ENCODE measurements around the gene SRSF9.
A peak's percentile ranks its signal among the peaks of the same experiment; 100 is the strongest.
"Not testable (repeated sequence)": the region's sequence is repeated elsewhere in the genome, so short reads cannot be mapped to it uniquely, and the experiment has no call there.

Gene SRSF9, protein sequence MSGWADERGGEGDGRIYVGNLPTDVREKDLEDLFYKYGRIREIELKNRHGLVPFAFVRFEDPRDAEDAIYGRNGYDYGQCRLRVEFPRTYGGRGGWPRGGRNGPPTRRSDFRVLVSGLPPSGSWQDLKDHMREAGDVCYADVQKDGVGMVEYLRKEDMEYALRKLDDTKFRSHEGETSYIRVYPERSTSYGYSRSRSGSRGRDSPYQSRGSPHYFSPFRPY

GRCh38 chr12:120469450-120470149 lies at the start of gene SRSF9:
SRSF9 (minus strand) TSS chr12:120469748; CDS start chr12:120469609, 139 bp downstream.
- DNase-seq (ENCODE audit: low read depth in 2 of 2), result peak; percentile 95

DNA sequence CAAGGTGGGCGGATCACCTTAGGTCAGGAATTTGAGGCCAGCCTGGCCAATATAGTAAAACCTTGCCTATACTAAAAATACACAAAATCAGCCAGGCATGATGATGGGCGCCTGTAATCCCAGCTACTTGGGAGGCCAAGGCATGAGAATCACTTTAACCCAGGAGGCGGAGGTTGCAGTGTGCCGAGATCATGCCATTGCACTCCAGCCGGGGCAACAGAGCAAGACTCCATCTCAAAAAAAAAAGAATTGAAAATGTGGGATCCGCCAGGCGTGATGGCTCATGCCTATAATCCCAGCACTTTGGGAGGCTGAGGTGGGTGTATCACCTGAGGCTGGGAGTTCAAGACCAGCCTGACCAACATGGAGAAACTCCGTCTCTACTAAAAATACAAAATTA lies 49.8 kb upstream of the SRSF9 start:
- DNase-seq (ENCODE audit: low read depth in 2 of 2), result not testable (repeated sequence)

GRCh38 chr12:120515496-120515895 lies 45.9 kb upstream of the SRSF9 start:
- DNase-seq (ENCODE audit: low read depth in 2 of 2), result no peak

DNA sequence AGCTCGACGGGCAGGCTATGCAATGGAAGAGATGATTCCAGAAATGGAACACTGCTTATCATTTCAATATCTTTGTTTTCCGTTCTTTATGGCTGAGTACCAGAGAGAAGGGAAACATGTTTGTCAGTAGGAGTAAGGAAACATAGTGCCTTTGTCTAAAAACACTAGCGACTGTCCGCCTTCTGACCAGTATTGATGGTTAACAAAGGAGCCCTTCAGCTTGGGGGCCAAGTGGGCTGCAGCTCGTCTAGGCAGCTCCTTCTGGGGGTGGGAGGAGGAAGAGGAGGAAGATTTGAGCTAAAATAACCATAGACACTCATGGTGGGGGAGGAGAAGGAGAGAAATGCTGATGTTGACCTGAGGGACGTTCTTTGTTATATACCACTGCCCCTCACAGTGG lies 44.5 kb upstream of the SRSF9 start:
- no peak for DNase-seq (ENCODE audit: low read depth in 2 of 2)

DNA sequence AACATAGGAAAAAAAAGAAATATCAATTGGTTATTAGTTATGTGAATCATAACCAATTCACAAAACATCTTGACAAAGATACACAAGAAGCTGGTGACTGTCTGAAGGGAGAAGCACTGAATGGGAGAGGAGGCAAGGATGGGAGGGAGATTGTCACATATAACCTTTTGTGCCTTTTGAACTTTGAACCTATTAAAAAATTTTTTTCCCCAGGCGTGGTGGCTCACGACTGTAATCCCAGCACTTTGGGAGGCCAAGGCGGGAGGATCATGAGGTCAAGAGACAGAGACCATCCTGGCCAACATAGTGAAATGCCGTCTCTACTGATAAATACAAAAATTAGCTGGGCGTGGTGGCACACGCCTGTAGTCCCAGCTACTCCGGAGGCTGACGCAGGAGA lies 39.0 kb upstream of the SRSF9 start:
- no peak for DNase-seq (ENCODE audit: low read depth in 2 of 2)

- no peak for DNase-seq (ENCODE audit: low read depth in 2 of 2)
These were observed 35.0 kb upstream of the SRSF9 start for GRCh38 chr12:120504587-120504986.

DNA sequence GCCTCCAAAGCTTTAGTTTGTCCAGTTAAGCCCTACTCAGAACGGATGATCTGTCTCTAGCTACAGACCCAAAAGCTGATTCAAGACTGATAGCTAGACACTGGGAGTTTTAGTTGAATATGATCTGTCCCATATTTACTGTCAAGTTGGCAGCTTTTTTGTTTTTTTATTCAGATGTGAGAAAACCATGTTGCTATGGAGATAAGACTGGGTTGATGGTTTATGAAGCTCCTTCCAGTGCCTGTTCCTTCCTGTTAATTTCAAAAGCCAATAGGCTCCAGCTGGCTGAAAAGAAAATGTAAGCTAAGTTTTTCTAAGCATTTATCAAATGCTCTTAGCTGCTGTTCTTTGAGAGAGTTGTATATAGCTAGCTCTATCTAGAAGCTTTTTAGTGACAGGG lies 31.0 kb upstream of the SRSF9 start:
- no peak for DNase-seq (ENCODE audit: low read depth in 2 of 2)

DNA sequence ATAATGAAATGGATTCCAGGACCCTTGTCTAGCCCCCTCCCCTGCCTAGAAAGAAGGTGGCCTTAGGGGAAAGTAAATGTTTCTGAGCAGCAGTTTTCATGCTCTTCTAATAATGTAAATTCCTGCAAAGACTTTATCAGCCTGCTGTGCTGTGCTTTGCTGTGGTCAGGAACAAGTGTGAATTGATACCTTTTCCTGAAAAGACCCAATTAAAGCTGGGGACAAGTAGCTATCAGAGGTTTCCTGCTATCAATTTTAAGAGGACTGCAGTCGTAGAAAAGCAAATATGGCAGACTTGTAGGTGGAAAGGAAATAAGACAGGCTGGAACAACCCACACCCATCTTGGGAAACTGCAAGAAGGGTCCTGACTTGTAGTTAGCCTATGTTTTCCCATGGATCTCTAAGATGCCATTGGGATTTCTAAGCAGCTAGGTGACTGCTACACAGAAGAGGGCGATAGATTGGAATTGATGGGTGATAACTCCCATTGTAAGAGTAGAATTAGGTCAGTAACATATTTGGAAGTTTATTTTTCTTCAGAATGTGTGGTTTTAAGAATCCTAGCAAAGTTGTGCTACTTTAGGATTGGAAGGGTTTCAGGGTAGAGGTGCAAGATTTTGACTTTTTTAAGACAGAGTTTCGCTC lies 29.4 kb upstream of the SRSF9 start:
- DNase-seq (ENCODE audit: low read depth in 2 of 2), result no peak

GRCh38 chr12:120497524-120498150 lies 28.1 kb upstream of the SRSF9 start:
- DNase-seq (ENCODE audit: low read depth in 2 of 2), result no peak

DNA sequence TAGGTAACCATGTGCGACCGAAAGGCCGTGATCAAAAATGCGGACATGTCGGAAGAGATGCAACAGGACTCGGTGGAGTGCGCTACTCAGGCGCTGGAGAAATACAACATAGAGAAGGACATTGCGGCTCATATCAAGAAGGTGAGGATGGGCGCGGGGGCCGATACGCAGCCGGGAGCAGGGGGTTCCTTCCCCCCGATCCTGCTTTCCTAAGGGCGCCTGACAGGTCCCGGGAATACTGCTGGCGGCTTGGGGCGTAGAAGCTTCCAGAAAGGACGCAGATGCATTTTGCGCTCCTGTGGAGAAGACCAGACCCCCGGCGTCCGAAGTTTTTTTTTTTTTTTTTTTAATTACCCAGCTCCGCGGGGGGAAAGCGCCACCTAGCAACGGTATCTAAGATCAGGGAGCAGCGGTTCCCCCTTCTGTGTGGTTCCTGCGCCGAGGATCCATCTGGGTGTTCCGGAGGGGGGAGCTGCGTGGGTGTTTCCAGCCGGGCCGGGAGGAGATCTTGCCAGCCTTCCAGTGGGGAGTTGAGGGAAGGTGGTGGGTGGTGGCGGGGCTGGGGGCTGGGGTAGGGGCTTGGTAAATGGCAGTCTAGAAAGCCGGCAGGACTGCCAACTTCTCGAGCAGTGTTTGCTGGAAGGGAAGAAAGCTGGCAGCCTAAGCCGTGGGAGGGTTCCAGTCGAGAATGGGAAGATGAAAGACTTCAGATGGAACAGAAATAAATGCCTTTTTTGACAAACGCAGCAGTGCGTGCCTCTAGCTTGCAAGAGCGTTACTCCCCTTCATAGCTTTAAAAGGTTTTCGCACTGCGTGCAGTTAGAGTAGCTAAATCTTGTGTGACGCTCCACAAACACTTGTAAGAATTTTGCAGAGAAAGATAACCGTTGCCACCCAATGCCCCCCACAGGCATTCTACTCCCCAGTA lies 27.1 kb upstream of the SRSF9 start:
- peak; percentile 15 to 26 for DNase-seq (ENCODE audit: low read depth in 2 of 2)

- DNase-seq (ENCODE audit: low read depth in 2 of 2), result peak; percentile 96 to 99
These were observed 26.3 kb upstream of the SRSF9 start, which contains the start of gene DYNLL1 for GRCh38 chr12:120495731-120496412. DYNLL1 (plus strand) TSS chr12:120496113; CDS start chr12:120496422, 309 bp downstream.

GRCh38 chr12:120495186-120495730 lies 25.7 kb upstream of the SRSF9 start:
- DNase-seq (ENCODE audit: low read depth in 2 of 2), result no peak

GRCh38 chr12:120490833-120491512 lies 21.4 kb upstream of the SRSF9 start:
- DNase-seq (ENCODE audit: low read depth in 2 of 2), result no peak

- DNase-seq (ENCODE audit: low read depth in 2 of 2), result no peak
These were observed 20.8 kb upstream of the SRSF9 start for GRCh38 chr12:120490325-120490724.

GRCh38 chr12:120489018-120489417 lies 19.5 kb upstream of the SRSF9 start:
- DNase-seq (ENCODE audit: low read depth in 2 of 2), result no peak

DNA sequence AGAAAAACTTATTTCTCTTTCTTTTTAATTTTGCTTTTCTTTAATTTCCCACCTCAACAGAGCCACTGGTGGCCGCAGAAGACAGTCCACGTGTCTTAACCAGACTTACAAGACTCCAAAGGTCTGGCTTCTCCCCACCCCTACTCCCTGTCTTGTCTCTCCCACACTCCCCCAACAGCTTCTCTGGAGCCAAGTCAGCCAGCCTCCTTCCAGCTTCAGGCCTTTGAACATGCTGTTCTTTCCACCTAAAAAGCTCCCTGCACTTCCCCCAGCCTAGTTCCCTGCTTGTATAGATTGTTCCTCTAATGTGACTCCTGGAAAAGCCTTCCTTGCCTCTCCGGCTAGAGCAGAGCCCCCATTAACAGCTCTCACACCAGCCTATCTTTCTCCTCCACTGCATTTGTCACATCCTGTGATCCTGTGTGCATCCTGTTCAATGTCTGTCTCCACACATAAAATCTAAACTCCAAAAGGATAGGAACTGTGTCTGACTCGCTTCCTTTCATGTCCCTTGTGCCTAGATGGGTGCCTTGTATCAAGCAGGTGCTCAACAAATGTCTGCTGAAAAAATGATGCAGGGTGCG lies 18.6 kb upstream of the SRSF9 start:
- DNase-seq (ENCODE audit: low read depth in 2 of 2), result no peak

DNA sequence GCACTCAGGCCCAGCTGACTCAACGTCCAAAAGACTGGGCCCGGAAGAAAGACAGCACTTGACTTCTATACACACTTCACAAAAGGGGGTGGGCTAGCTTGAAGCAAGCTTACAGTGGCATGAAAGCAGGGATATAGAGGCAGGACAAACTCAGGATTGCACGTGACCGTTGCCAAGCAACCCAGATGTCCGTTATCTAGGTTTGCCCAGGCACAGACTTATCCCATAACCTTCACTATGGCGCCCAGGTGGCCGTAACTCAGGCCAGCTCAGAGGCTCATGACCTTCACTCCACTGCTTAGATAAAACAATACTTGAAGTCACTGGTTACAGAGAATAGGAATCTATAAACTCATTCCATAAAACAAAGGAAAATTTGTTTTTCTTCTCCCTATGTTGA lies 18.0 kb upstream of the SRSF9 start:
- DNase-seq (ENCODE audit: low read depth in 2 of 2), result not testable (repeated sequence)

DNA sequence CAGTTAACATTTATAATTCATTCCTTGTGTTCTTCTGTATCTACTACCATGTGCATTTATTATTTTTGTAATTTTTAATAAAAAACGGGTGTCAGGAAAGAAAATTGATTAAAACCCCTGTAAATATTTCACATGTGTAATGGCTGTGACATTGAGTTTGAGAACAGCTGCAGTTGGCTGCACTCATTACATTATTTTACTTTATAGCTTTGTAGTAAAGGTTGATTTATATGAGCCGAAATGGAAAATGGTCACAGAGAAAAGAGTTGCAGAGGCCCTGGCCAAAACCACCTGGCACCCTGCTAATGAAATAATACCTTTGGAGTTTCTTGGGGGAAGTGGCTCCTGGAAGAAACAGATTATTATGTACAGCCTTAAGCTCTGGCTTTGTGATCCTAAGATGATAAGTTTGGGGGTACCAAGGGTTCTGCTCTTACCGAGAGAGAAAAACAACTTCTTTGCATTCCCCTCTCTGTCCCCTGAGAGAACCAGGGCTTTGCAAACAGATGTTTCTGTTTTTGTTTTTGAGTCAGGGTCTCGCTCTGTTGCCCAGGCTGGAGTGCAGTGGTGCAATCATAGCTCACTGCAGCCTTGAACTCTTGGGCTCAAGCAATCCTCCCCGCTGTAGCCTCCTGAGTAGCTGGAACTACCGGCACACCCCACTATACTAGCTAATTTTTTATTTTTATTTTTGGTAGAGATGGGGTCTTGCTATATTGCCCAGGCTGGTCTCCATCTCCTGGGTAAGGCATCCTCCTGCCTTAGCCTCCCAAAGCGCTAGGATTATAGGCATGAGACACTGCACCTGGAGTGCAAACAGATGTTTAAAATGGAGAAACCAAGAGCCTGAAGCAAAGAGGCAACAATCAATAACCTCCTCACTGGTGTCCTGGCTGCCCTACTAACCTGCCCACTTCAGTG lies 16.7 kb upstream of the SRSF9 start:
- no peak for DNase-seq (ENCODE audit: low read depth in 2 of 2)
